Panc1 (cell line): Measurements from ENCODE around the gene ILDR2.

ENCODE experiments used
- CTCF ChIP-seq: fragments of 450-650 bp; IDR thresholded peaks from 2 replicates; pipeline ENCODE4 v1.5.1; 2017; ENCODE audit warnings: mild to moderate bottlenecking
- POLR2AphosphoS5 ChIP-seq: IDR thresholded peaks from 2 replicates; pipeline ENCODE4 v1.6.1; 2012; ENCODE audit warnings: mild to moderate bottlenecking, low read depth, low read length, moderate library complexity
- REST ChIP-seq, 2 experiments: IDR thresholded peaks; 2 replicates each; pipeline ENCODE4 v1.6.1; 2011 to 2012; ENCODE audit warnings: low read depth in 2 of 2, control low read depth in 1 of 2, low read length in 1 of 2, mild to moderate bottlenecking in 1 of 2, moderate library complexity in 1 of 2; ENCODE audit not compliant: insufficient read depth in 1 of 2
- SIN3A ChIP-seq: IDR thresholded peaks from 2 replicates; pipeline ENCODE4 v1.6.1; 2012; ENCODE audit warnings: low read depth, mild to moderate bottlenecking, low read length, moderate library complexity, borderline replicate concordance; ENCODE audit not compliant: insufficient read depth
- TCF7L2 ChIP-seq: IDR thresholded peaks from 2 replicates; pipeline ENCODE4 v1.6.1; 2011; ENCODE audit warnings: mild to moderate bottlenecking, low read depth, low read length, inconsistent platforms

- TF ChIP-seq CTCF (no peak), POLR2AphosphoS5 (no peak), TCF7L2 (no peak), SIN3A (no peak), REST (IDR thresholded peaks at IDR 0.05; ENCODE audit: insufficient read depth in 1 of 2, low read depth in 2 of 2, low read length in 1 of 2) (no peak)
These were observed 104.8 kb downstream of the ILDR2 start for GRCh38 chr1:166870584-166870983.
